Suprapubic skin (tissue), 4 donors: Measurements from ENCODE around the gene CABLES1. TPM values are rescaled to one million over a fixed set of nuclear protein-coding genes. Genes with fewer than 3 reads are reported as not detected.

ENCODE experiments used
- DNase-seq, 2 donors: peaks; one replicate each; pipeline ENCODE4 v3.0.0-alpha.2; 2019; ENCODE audit warnings: low spot score in 2 of 2
- H3K27ac ChIP-seq: fragments of 200-600 bp; sonication (generic); one replicate; pipeline ENCODE4 v1.5.1; 2019
- H3K27me3 ChIP-seq: fragments of 200-600 bp; sonication (generic); one replicate; pipeline ENCODE4 v1.5.1; 2019
- H3K36me3 ChIP-seq: fragments of 200-600 bp; sonication (generic); one replicate; pipeline ENCODE4 v1.5.1; 2019
- H3K4me1 ChIP-seq: fragments of 200-600 bp; sonication (generic); one replicate; pipeline ENCODE4 v1.5.1; 2019
- H3K4me3 ChIP-seq: fragments of 200-600 bp; sonication (generic); one replicate; pipeline ENCODE4 v1.5.1; 2019; ENCODE audit warnings: mild to moderate bottlenecking
- H3K9me3 ChIP-seq: fragments of 200-600 bp; sonication (generic); one replicate; pipeline ENCODE4 v1.5.1; 2019
- EP300 ChIP-seq: sonication (generic); formaldehyde crosslinking; IDR thresholded peaks from one replicate; pipeline ENCODE4 v1.6.1; 2017; ENCODE audit warnings: antibody characterized with exemption
- POLR2A ChIP-seq, 2 donors: fragments of 450-650 bp; IDR thresholded peaks; one replicate each; pipeline ENCODE4 v1.6.1; 2017; ENCODE audit warnings: antibody characterized with exemption in 2 of 2, mild to moderate bottlenecking in 2 of 2, moderate library complexity in 2 of 2
- POLR2AphosphoS5 ChIP-seq, 3 donors: sonication (generic); formaldehyde crosslinking; IDR thresholded peaks; one replicate each; pipeline ENCODE4 v1.6.1; 2017; ENCODE audit warnings: antibody characterized with exemption in 3 of 3
- WGBS: methylation state at CpG from one replicate; pipeline ENCODE4 v1.1.5; 2018; 5-methylcytosine and 5-hydroxymethylcytosine counted together
- total RNA-seq, 4 donors: library from RNA; depleted of rRNA; stranded (reverse); fragments of >200 nt; gene quantifications; one replicate each; pipeline ENCODE4 v1.1.0, GENCODE V29; 2016
- TF ChIP-seq, protein P1 (sequence below), 2 donors: fragments of 200-600 bp in 1 of 2; fragments of 450-650 bp in 1 of 2; sonication (generic) in 1 of 2; IDR thresholded peaks; one replicate each; pipeline ENCODE4 v1.5.1; 2016 to 2019; ENCODE audit warnings: antibody characterized with exemption in 2 of 2, mild to moderate bottlenecking in 1 of 2, moderate library complexity in 1 of 2

CABLES1 gene
- total RNA-seq, 4 donors from 2014 or later: 24.9 to 42.2 (median 38.0) TPM

DNA sequence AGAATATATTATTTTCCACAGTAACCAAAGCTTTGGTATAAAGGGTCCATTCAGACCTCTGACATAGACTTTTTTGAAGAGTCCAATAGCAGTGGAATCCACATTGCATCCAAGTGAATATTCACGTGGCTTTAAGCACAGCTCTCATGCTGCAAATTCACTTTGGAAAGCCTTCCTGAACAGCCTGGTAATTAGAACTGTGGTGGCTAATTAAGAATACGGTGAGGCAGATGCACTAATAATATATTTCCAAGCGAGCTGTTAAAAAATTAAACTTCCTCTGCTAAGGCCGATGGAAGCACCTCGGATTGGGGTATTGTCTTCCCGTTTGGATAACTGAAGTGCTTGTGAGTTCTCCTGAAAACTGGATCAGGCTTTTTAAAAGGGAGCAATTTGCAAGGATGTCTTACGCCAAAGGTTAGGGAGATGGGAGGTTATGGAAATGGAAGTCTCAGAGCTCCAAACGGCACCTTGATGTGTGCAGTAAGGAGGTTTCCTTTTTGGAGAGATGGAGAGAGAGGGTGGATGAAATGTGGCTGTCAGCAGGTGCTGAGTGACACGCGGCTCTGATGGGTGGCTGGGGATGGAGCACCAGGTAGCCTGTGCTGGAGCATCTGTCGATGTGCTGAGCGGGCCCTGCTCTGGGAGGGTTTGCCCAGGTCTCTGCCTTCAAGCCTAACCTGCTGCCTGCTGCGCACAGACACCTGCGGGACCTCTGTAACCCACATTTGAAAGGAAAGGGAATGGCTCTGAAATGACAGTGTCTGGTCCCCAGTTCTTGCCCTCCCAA, 37.5 kb downstream of the CABLES1 start:
- no peaks in the 10 kb centered on the region for H3K27me3 ChIP-seq
- H3K27ac ChIP-seq: no peak overlapping the region
- H3K9me3 ChIP-seq: no peaks in the 10 kb centered on the region
- no peaks in the 10 kb centered on the region for H3K36me3 ChIP-seq
- H3K4me3 ChIP-seq: no peak overlapping the region
- no peak for TF ChIP-seq POLR2A (IDR thresholded peaks at IDR 0.05)
- TF ChIP-seq POLR2AphosphoS5 (IDR thresholded peaks at IDR 0.05): no peak
- TF ChIP-seq, protein P1, sequence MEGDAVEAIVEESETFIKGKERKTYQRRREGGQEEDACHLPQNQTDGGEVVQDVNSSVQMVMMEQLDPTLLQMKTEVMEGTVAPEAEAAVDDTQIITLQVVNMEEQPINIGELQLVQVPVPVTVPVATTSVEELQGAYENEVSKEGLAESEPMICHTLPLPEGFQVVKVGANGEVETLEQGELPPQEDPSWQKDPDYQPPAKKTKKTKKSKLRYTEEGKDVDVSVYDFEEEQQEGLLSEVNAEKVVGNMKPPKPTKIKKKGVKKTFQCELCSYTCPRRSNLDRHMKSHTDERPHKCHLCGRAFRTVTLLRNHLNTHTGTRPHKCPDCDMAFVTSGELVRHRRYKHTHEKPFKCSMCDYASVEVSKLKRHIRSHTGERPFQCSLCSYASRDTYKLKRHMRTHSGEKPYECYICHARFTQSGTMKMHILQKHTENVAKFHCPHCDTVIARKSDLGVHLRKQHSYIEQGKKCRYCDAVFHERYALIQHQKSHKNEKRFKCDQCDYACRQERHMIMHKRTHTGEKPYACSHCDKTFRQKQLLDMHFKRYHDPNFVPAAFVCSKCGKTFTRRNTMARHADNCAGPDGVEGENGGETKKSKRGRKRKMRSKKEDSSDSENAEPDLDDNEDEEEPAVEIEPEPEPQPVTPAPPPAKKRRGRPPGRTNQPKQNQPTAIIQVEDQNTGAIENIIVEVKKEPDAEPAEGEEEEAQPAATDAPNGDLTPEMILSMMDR (IDR thresholded peaks at IDR 0.05): no peak
- no peak for TF ChIP-seq EP300
- WGBS: 89% methylated on average over 14 of the region's 14 CpGs
- H3K4me1 ChIP-seq: no peaks in the 10 kb centered on the region
- peak in 1 of 2 donors; percentile 76 for DNase-seq

DNA sequence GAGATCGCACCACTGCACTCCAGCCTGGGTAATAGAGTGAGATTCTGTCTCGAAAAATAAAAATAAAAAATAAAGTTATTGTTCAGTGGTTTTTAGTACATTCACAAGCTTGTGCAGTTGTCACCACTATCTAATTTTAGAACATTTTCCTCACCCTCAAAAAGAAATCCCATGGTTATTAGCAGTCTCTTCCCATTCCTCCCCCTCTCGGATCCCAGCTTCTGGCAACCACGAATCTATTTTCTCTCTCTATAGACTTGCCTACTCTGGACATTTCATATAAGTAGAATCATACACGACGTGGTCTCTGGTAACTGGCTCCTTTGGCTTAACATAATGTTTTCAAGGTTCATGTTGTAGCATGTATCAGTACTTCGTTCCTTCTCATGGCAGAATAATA, 38.6 kb downstream of the CABLES1 start:
- Histone ChIP-seq H3K4me1 (no peaks in the 10 kb centered on the region), H3K4me3 (no peak overlapping the region), H3K9me3 (no peaks in the 10 kb centered on the region), H3K36me3 (no peaks in the 10 kb centered on the region), H3K27me3 (no peaks in the 10 kb centered on the region), H3K27ac (no peak overlapping the region)
- WGBS: 59% methylated on average over 7 of the region's 7 CpGs
- DNase-seq: no peak
- TF ChIP-seq EP300 (no peak), POLR2AphosphoS5 (IDR thresholded peaks at IDR 0.05) (no peak), POLR2A (IDR thresholded peaks at IDR 0.05) (no peak)
- TF ChIP-seq, protein P1 (IDR thresholded peaks at IDR 0.05): no peak

DNA sequence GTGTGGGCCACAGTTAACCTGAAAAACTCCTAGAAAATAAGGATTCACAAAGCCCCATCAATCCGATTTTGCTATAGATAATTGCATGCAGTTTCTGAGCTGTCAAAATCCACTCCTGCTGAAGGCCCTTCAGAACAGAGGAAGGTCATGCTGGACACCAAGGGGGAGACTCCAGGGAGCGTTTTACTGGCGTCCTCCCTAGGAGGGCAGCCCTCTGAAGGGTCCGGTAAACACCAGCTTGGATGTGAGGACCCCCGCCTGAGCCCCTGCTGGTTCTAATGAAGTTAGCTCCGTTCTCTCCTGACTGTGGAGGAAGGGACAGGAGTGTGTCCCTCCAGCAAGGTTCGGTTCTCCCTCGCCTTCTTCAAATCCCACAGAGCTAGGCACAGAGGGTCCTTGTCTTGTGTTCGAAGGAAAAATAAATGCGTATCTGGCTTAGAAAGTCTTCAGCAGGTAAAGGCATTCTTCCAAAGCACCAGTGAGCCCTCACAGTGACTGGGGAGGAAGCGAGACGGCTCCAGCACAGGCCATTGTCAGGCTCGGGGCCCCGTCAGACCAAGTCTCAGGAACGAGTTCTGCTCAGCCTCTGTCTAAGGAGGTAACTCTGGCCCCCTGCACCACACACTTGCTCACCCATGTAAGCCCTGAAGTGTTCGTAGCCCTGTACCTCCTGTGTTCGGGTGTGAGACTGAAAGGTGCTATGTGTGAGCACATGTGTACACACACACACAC, 41.6 kb downstream of the CABLES1 start:
- 96% methylated on average over 13 of the region's 17 CpGs for WGBS
- no peak for TF ChIP-seq POLR2A (IDR thresholded peaks at IDR 0.05)
- TF ChIP-seq, protein P1 (IDR thresholded peaks at IDR 0.05): no peak
- H3K27ac ChIP-seq: no peak overlapping the region

DNA sequence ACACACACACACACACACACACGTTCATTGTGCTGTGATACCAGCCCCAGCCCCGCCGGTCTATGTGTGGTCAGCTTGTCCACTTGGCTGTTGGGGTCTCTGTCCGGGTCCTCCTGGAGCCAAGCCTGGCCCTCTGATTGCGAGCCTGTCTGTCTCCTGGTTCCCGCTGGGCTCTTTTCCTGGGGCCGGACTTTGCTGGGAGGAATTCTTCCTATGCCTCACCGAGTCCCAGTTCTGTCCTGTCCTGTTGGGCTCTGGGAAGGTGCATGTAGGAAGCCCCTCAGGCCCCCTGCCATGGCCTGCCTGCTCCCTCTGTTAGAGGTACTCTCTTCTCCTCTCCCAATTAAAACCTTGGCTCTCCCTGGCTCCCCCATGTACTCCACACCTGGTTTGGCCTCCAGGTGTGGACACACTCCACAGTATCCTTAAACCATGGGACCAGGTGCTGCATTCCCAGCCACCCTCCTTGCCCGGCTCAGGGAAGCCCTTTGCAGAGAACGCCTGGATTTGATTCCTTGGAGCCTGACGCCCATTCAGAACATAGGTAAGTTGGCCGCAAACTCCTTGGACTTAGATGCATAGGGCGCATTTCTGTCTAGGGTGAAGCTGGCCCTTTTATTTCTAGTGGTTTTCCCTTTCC, 42.3 kb downstream of the CABLES1 start:
- no peaks in the 10 kb centered on the region for H3K27me3 ChIP-seq
- 98% methylated on average over 9 of the region's 13 CpGs for WGBS
- peaks cover 18% of the 10 kb centered on the region for H3K4me1 ChIP-seq
- DNase-seq: no peak
- TF ChIP-seq POLR2A (IDR thresholded peaks at IDR 0.05): no peak
- TF ChIP-seq EP300: no peak
- TF ChIP-seq, protein P1 (IDR thresholded peaks at IDR 0.05): no peak
- no peak for TF ChIP-seq POLR2AphosphoS5 (IDR thresholded peaks at IDR 0.05)
- no peak overlapping the region for H3K27ac ChIP-seq
- H3K9me3 ChIP-seq: no peaks in the 10 kb centered on the region
- H3K4me3 ChIP-seq: no peak overlapping the region
- H3K36me3 ChIP-seq: no peaks in the 10 kb centered on the region

More for the DNA sequence above, 41.6 kb downstream of the CABLES1 start:
- no peaks in the 10 kb centered on the region for H3K9me3 ChIP-seq
- DNase-seq: no peak
- H3K4me1 ChIP-seq: peaks cover 14% of the 10 kb centered on the region
- no peak overlapping the region for H3K4me3 ChIP-seq
- no peaks in the 10 kb centered on the region for H3K36me3 ChIP-seq
- no peaks in the 10 kb centered on the region for H3K27me3 ChIP-seq

GRCh38 chr18:23178201-23178600, 42.9 kb downstream of the CABLES1 start:
- 86% methylated on average over 7 of the region's 7 CpGs for WGBS
- Histone ChIP-seq H3K4me3 (no peak overlapping the region), H3K4me1 (peaks cover 21% of the 10 kb centered on the region), H3K27me3 (no peaks in the 10 kb centered on the region), H3K9me3 (no peaks in the 10 kb centered on the region), H3K36me3 (no peaks in the 10 kb centered on the region), H3K27ac (no peak overlapping the region)
- no peak for DNase-seq
- no peak for TF ChIP-seq EP300
- TF ChIP-seq POLR2AphosphoS5 (IDR thresholded peaks at IDR 0.05): no peak
- TF ChIP-seq, protein P1 (IDR thresholded peaks at IDR 0.05): no peak
- TF ChIP-seq POLR2A (IDR thresholded peaks at IDR 0.05): no peak
